Measurements from ENCODE around the gene NOSIP. TPM values are rescaled to one million over a fixed set of nuclear protein-coding genes. Genes with fewer than 3 reads are reported as not detected.

NOSIP gene
- total RNA-seq, 1 experiment from 2014 or later: 97.9 TPM

DNA sequence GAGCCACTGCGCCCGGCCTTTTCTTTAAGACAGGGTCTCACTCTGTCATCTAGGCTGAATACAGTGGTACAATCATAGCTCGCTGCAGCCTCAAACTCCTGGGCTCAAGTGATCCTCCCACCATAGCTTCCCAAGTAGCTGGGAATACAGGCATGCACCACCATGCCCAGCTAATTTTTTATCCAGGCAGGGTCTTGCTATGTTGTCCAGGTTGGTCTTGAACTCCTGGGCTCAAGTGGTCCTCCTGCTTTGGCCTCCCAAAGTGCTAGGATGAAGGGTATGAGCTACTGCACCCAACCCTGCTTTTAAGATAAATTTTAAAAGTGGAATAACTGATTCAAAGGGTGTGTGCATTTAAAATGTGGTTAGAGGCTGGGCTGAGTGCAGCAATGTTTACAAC is 14.1 kb downstream of the NOSIP start:
- POLR2A ChIA-PET: interaction anchor here (0.7 kb wide), 1 partner anchor 114 kb away, joined by 5 read pairs; no protein-coding TSS in a partner anchor
- H3K27ac Mint-ChIP-seq: no peak overlapping the region
- no peak for ATAC-seq
- no peaks in the 10 kb centered on the region for H3K36me3 Mint-ChIP-seq
- CTCF ChIA-PET: interaction anchor here (0.8 to 0.9 kb wide), 2 partner anchors 20 to 90 kb away, joined by 3 to 5 read pairs; no protein-coding TSS in a partner anchor
- H3K4me1 Mint-ChIP-seq: peaks cover 11% of the 10 kb centered on the region
- H3K4me3 Mint-ChIP-seq: no peak overlapping the region
- no peaks in the 10 kb centered on the region for H3K27me3 Mint-ChIP-seq (ENCODE audit: low read depth)
- H3K9me3 Mint-ChIP-seq: no peaks in the 10 kb centered on the region
- peak; percentile 56; the same call in 1 of the 2 replicates for TF ChIP-seq ZNF121 (CRISPR knock-in tag; IDR thresholded peaks at IDR 0.05)
- TF ChIP-seq, protein P1, sequence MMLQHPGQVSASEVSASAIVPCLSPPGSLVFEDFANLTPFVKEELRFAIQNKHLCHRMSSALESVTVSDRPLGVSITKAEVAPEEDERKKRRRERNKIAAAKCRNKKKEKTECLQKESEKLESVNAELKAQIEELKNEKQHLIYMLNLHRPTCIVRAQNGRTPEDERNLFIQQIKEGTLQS (CRISPR knock-in tag; conservative IDR thresholded peaks at IDR 0.05): no peak
- no peak for DNase-seq (ENCODE audit: low spot score)

DNA sequence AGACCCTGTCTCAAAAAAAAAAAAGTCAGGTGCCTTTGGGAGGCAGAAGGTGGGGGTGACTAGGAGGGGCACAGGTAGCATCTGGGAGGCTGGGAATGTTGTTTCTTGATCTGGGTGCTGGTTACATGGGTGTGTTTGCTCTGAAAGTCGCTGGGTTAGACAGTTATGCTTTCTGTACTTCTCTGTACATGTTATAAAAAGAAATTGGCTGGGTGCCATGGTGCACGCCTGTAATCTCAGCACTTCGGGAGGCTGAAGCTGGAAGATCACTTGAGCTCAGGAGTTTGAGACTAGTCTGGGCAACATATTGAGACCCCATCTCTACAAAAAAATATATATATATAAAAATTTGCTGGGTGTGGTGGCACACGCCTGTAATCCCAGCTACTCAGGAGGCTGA is 15.1 kb downstream of the NOSIP start:
- Mint-ChIP-seq H3K27me3 (ENCODE audit: low read depth) (no peaks in the 10 kb centered on the region), H3K9me3 (no peaks in the 10 kb centered on the region), H3K4me3 (no peak overlapping the region), H3K27ac (peak overlapping the region; percentile 37; the same call in 1 of the 2 replicates), H3K36me3 (no peaks in the 10 kb centered on the region), H3K4me1 (peaks cover 12% of the 10 kb centered on the region)
- ATAC-seq: no peak
- TF ChIP-seq TEAD4 (CRISPR knock-in tag; IDR thresholded peaks at IDR 0.05) (no peak), FOXJ3 (CRISPR knock-in tag; IDR thresholded peaks at IDR 0.05; ENCODE audit: borderline replicate concordance) (no peak), CREM (CRISPR knock-in tag; IDR thresholded peaks at IDR 0.05) (no peak), RORB (CRISPR knock-in tag; IDR thresholded peaks at IDR 0.05) (no peak), GRHL2 (CRISPR knock-in tag; IDR thresholded peaks at IDR 0.05; ENCODE audit: insufficient replicate concordance, severe bottlenecking) (no peak)
- TF ChIP-seq, protein P2, sequence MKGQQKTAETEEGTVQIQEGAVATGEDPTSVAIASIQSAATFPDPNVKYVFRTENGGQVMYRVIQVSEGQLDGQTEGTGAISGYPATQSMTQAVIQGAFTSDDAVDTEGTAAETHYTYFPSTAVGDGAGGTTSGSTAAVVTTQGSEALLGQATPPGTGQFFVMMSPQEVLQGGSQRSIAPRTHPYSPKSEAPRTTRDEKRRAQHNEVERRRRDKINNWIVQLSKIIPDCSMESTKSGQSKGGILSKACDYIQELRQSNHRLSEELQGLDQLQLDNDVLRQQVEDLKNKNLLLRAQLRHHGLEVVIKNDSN (CRISPR knock-in tag; IDR thresholded peaks at IDR 0.05): no peak
- TF ChIP-seq, protein P3, sequence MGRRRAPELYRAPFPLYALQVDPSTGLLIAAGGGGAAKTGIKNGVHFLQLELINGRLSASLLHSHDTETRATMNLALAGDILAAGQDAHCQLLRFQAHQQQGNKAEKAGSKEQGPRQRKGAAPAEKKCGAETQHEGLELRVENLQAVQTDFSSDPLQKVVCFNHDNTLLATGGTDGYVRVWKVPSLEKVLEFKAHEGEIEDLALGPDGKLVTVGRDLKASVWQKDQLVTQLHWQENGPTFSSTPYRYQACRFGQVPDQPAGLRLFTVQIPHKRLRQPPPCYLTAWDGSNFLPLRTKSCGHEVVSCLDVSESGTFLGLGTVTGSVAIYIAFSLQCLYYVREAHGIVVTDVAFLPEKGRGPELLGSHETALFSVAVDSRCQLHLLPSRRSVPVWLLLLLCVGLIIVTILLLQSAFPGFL (CRISPR knock-in tag; IDR thresholded peaks at IDR 0.05; ENCODE audit: borderline replicate concordance): no peak
- no peak for DNase-seq (ENCODE audit: low spot score)
- POLR2A ChIA-PET: no interaction called here
- CTCF ChIA-PET: no interaction called here

DNA sequence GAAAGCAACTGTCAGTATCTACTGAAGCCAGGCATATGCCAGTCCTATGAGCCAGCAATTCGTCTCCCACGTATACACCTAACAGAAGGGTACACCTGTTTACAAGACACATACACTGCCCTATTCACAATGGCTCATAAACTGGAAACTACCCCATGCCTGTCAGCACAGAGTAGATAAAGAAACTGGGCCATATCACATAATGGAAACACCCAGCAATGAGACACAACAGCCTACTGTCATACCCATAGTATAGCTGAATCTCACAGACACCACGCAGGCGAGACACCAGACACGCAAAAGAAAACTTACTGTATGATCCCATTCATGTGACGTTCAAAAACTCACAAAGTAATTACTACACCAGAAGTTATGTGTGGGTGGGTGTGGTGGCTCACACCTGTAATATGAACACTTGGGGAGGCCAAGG is 15.7 kb downstream of the NOSIP start:
- Mint-ChIP-seq H3K27ac (peak overlapping the region; percentile 91), H3K9me3 (no peaks in the 10 kb centered on the region), H3K4me3 (no peak overlapping the region), H3K36me3 (peaks cover 3% of the 10 kb centered on the region; the same call in 1 of the 2 replicates), H3K27me3 (ENCODE audit: low read depth) (no peaks in the 10 kb centered on the region), H3K4me1 (peaks cover 15% of the 10 kb centered on the region)
- TF ChIP-seq FOXK1 (CRISPR knock-in tag; IDR thresholded peaks at IDR 0.05) (no peak), ZNF138 (CRISPR knock-in tag; conservative IDR thresholded peaks at IDR 0.05) (no peak), IRF2 (CRISPR knock-in tag; IDR thresholded peaks at IDR 0.05; ENCODE audit: borderline replicate concordance, low read depth) (no peak), NR1H2 (CRISPR knock-in tag; IDR thresholded peaks at IDR 0.05) (no peak), TEAD4 (CRISPR knock-in tag; IDR thresholded peaks at IDR 0.05) (no peak)
- TF ChIP-seq, protein P4, sequence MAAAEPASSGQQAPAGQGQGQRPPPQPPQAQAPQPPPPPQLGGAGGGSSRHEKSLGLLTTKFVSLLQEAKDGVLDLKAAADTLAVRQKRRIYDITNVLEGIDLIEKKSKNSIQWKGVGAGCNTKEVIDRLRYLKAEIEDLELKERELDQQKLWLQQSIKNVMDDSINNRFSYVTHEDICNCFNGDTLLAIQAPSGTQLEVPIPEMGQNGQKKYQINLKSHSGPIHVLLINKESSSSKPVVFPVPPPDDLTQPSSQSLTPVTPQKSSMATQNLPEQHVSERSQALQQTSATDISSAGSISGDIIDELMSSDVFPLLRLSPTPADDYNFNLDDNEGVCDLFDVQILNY (CRISPR knock-in tag; IDR thresholded peaks at IDR 0.05): no peak
- TF ChIP-seq, protein P5, sequence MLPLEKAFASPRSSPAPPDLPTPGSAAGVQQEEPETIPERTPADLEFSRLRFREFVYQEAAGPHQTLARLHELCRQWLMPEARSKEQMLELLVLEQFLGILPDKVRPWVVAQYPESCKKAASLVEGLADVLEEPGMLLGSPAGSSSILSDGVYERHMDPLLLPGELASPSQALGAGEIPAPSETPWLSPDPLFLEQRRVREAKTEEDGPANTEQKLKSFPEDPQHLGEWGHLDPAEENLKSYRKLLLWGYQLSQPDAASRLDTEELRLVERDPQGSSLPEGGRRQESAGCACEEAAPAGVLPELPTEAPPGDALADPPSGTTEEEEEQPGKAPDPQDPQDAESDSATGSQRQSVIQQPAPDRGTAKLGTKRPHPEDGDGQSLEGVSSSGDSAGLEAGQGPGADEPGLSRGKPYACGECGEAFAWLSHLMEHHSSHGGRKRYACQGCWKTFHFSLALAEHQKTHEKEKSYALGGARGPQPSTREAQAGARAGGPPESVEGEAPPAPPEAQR (CRISPR knock-in tag; IDR thresholded peaks at IDR 0.05): no peak
- TF ChIP-seq, protein P6, sequence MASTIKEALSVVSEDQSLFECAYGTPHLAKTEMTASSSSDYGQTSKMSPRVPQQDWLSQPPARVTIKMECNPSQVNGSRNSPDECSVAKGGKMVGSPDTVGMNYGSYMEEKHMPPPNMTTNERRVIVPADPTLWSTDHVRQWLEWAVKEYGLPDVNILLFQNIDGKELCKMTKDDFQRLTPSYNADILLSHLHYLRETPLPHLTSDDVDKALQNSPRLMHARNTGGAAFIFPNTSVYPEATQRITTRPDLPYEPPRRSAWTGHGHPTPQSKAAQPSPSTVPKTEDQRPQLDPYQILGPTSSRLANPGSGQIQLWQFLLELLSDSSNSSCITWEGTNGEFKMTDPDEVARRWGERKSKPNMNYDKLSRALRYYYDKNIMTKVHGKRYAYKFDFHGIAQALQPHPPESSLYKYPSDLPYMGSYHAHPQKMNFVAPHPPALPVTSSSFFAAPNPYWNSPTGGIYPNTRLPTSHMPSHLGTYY (CRISPR knock-in tag; IDR thresholded peaks at IDR 0.05): no peak
- TF ChIP-seq, protein P7, sequence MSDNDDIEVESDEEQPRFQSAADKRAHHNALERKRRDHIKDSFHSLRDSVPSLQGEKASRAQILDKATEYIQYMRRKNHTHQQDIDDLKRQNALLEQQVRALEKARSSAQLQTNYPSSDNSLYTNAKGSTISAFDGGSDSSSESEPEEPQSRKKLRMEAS (CRISPR knock-in tag; IDR thresholded peaks at IDR 0.05): no peak
- ChIA-PET CTCF (interaction anchor here (1.6 kb wide), 1 partner anchor 18 kb away, joined by 9 read pairs; no protein-coding TSS in a partner anchor), POLR2A (no interaction called here)
- ATAC-seq: no peak
- DNase-seq (ENCODE audit: low spot score): no peak
